ENCODE results near the gene CDH24.

GRCh38 chr14:23030936-23031335 lies 26.4 kb downstream of the CDH24 start:
- no peak for TF ChIP-seq POLR2A (IDR thresholded peaks at IDR 0.05)
- TF ChIP-seq, protein P1, sequence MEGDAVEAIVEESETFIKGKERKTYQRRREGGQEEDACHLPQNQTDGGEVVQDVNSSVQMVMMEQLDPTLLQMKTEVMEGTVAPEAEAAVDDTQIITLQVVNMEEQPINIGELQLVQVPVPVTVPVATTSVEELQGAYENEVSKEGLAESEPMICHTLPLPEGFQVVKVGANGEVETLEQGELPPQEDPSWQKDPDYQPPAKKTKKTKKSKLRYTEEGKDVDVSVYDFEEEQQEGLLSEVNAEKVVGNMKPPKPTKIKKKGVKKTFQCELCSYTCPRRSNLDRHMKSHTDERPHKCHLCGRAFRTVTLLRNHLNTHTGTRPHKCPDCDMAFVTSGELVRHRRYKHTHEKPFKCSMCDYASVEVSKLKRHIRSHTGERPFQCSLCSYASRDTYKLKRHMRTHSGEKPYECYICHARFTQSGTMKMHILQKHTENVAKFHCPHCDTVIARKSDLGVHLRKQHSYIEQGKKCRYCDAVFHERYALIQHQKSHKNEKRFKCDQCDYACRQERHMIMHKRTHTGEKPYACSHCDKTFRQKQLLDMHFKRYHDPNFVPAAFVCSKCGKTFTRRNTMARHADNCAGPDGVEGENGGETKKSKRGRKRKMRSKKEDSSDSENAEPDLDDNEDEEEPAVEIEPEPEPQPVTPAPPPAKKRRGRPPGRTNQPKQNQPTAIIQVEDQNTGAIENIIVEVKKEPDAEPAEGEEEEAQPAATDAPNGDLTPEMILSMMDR (IDR thresholded peaks at IDR 0.05), result no peak

Measured in right lobe of liver (tissue), 4 donors.